Measurements from ENCODE around the gene DAB2. TPM values are rescaled to one million over a fixed set of nuclear protein-coding genes. Genes with fewer than 3 reads are reported as not detected.

DAB2 gene
- total and polyA plus RNA-seq, 2 of the 8 experiments (the other 6 are each of a cell fraction or from before 2014, with no cell fraction given): 2.6 to 4.9 TPM

DNA sequence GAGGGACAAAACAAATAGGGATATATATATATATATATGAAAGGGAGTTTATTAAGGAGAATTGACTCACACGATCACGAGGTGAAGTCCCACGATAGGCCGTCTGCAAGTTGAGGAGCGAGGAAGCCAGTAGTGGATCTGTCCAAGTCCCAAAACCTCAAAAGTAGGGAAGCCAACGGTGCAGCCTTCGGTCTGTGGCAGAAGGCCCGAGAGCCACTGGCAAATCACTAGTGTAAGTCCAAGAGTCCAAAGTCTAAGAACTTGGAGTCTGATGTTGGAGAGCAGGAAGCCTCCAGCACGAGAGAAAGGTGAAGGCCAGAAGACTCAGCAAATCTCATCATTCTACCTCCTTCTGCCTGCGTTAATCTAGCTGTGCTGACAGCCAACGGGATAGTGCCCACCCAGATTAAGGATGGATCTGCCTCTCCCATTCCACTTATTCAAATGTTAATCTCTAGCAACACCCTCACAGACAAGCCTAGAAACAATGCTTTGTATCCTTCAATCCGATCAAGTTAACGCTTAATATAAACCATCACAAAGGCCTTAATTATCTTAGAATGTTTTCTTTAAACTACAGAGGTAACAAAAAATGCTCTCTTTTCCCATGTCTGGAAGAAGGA lies 23.8 kb upstream of the DAB2 start (continued):
- no peak for TF ChIP-seq EGR1 (IDR thresholded peaks at IDR 0.05; ENCODE audit: borderline replicate concordance, low read depth, low read length)
- TF ChIP-seq HDAC2 (IDR thresholded peaks at IDR 0.05; ENCODE audit: borderline replicate concordance in 1 of 2, low read depth in 2 of 2, low read length in 2 of 2): no peak
- no peak for TF ChIP-seq CHD1 (IDR thresholded peaks at IDR 0.05; ENCODE audit: low read depth, low read length)
- TF ChIP-seq, protein P1, sequence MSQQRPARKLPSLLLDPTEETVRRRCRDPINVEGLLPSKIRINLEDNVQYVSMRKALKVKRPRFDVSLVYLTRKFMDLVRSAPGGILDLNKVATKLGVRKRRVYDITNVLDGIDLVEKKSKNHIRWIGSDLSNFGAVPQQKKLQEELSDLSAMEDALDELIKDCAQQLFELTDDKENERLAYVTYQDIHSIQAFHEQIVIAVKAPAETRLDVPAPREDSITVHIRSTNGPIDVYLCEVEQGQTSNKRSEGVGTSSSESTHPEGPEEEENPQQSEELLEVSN (IDR thresholded peaks at IDR 0.05): no peak
